Fibroblast of skin of right quadriceps (primary cell): Measurements from ENCODE around the gene RFX8.
"Not testable (repeated sequence)": the region's sequence is repeated elsewhere in the genome, so short reads cannot be mapped to it uniquely, and the experiment has no call there.

ENCODE experiments used
- DNase-seq: peaks from one replicate; pipeline ENCODE4 v3.0.0-alpha.2; 2013

RFX8 gene

GRCh38 chr2:101439716-101440115 lies 35.2 kb downstream of the RFX8 start:
- no peak for DNase-seq

- not testable (repeated sequence) for DNase-seq
Measured at GRCh38 chr2:101438555-101438954, 36.4 kb downstream of the RFX8 start.

GRCh38 chr2:101435001-101435862 lies 39.7 kb downstream of the RFX8 start:
- peak; percentile 89 for DNase-seq

- DNase-seq, result peak; percentile 77
Measured at GRCh38 chr2:101433465-101433864, 41.4 kb downstream of the RFX8 start.

GRCh38 chr2:101432411-101433181 lies 42.3 kb downstream of the RFX8 start:
- DNase-seq, result peak; percentile 50

GRCh38 chr2:101431486-101431885 lies 43.4 kb downstream of the RFX8 start:
- DNase-seq, result peak; percentile 38

- DNase-seq, result peak; percentile 48
Measured at GRCh38 chr2:101430156-101430555, 44.8 kb downstream of the RFX8 start.

GRCh38 chr2:101429453-101429852 lies 45.5 kb downstream of the RFX8 start:
- DNase-seq, result no peak

GRCh38 chr2:101428422-101429176 lies 46.3 kb downstream of the RFX8 start:
- DNase-seq, result no peak

- no peak for DNase-seq
Measured at GRCh38 chr2:101427743-101428142, 47.2 kb downstream of the RFX8 start.

- DNase-seq, result no peak
Measured at GRCh38 chr2:101427240-101427639, 47.7 kb downstream of the RFX8 start.

- no peak for DNase-seq
Measured at GRCh38 chr2:101426822-101427221, 48.1 kb downstream of the RFX8 start.

GRCh38 chr2:101420623-101421022 lies 54.3 kb downstream of the RFX8 start:
- no peak for DNase-seq

GRCh38 chr2:101419096-101419663 lies 55.7 kb downstream of the RFX8 start:
- peak; percentile 65 for DNase-seq

- no peak for DNase-seq
Measured at GRCh38 chr2:101418460-101419095, 56.3 kb downstream of the RFX8 start.

GRCh38 chr2:101416609-101417008 lies 58.3 kb downstream of the RFX8 start:
- no peak for DNase-seq

GRCh38 chr2:101415884-101416283 lies 59.0 kb downstream of the RFX8 start:
- DNase-seq, result no peak

GRCh38 chr2:101415220-101415619 lies 59.7 kb downstream of the RFX8 start:
- DNase-seq, result no peak

GRCh38 chr2:101412092-101412694 lies 62.7 kb downstream of the RFX8 start:
- DNase-seq, result no peak

- no peak for DNase-seq
Measured at GRCh38 chr2:101410746-101411145, 64.2 kb downstream of the RFX8 start.

GRCh38 chr2:101410114-101410513 lies 64.8 kb downstream of the RFX8 start:
- DNase-seq, result no peak

GRCh38 chr2:101409699-101410098 lies 65.2 kb downstream of the RFX8 start:
- DNase-seq, result no peak
